ENCODE measurements around the gene INTS1.

The INTS1 gene

DNA sequence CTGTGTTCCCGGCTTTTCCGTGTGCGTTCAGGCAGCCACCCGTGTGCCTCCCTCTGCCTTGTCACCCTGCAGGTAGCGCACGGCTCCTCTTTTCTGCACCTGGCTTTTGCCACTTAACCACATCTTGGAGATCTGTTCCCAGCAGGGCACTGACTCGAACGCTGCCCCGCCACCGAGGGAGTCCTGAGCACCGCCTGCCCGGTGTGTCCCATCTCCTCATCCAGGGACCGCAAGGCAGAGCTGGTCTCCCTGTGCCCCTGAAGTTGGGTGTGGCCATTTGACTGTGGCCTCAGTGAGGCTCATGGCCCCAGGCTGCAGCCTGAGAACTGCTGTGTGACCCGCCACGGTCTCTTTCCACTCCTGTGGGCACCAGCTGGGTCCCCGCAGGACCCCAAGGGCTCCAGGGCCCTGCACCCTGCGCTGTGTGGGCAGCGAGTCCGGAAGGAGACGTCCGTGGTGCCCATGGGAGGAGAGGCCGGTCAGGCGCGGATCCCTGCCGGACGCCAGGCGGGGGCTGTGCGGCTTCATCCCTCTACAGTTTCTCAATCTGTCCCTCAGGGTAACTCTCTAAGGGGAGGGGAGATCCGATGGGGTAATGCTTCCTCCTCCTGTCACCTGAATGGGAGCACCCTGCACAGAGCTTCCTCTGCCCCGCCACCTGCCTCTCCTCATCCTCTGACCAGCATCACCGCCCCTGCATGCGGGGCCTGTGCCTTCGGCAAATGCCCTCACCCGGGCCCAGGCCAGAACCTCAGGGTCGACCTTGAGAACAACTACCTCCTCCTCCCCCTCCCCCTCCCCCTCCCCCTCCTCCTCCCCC is 1.8 kb upstream of the INTS1 start:
- no peak for DNase-seq

DNA sequence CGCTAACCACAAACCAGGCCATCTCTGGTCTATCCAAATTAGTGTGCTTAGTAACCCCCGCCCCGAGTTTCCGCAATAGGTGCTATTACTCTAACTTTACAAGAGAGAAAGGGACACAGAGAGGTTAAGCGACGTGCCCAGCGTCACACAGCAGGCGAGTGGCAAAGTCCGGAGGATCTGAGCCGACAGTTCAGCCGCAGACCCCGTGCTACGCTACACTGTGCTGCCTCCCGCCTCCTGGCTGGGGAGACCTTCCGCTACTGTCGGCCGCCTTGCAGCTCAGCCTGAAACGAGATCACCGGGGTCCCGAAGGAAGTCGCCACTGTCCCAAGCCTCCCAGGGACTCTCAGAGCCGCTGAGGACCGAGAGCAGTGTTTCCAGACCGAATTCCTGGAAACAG is 799 bp downstream of the INTS1 start:
- no peak for DNase-seq

DNA sequence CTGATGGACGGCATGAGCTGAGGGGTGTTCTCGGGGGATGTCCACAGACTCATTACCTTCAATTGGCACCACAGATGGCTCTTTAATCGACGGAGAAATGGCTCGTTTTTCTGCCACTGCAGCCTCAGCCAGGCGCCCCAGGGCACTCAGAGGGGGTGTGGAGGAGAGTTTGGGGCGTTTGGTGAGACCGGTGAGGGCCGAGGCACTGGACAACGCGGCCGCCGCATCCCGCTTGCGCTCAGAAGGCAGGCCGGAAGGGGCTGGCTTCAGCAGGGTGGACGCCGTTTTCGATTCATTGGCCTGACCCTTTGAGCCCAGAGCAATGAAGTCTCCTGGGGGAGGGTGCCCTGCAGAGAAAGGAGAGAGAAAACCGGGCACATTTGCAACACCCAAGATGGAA is 1.3 kb downstream of the INTS1 start:
- DNase-seq: no peak

DNA sequence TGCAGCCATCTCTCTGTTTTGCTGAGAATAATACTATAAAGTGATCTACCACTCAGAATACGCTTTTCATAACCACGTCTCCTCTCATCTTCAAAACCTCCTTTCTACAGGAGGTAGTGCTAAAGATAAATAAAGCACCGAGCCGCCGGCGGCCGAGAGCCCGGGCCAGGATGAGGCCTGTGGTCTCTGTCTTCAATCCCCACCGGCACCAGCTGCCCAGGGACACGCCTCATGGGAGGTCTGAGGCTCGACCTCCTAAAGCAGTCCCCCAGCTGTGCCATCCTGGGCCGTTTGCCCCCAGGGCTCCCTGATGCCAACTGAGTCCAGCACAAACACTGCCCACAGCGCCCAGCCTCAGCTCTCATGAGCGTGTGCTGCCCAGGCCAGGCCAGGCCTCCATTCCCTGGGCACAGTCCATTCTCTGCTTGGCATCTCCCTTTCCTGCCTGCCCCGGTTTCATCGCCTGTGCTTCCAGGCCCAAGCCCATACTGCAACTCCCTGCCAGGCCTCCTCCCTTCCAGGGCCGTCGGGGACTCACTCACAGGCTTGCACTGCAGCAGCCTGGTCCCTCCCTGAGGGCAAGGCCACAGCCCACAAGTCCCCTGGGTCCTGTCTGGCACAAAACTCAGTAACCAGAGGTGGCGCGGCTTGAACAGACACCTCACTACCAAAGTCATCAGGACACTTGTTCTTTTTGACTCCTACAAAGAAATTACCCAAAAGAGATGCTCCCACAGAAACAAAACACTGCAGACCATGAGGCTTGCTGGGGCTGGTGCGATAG is 2.5 kb downstream of the INTS1 start:
- DNase-seq: no peak

DNA sequence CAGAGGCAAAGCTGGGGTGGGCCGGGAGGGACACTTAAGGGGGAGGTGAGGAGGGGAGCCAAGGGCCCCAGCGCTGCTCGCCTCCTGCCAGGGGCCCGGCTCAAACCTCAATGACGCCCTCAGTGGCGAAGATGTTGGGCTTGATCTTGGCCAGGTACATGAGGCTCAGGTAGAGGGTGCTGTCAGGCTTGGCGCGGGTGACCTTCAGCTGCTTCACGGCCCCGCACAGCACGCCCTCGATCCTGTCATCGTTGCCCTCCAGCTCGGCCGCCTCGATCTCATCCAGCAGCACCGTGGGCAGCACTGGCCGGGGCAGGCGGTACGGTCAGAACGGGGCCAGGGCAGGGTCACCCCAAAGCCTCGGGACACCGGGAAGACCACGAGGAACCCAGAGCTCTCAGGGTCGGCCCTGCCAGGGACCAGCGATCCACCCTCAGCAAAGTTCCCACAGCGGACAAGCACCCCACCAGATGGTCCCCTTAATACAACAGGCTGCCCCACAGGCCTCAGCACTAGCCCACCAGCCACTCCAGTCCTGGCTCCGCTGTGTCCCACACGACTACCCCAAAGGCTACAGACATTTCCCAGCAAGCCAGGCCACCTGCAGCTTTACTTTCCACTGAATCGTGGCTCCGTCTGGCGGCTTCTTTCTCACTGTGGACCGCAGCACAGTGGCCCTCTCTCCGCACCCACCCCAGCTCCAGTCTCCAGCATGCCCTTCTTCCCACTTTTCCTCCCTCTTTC is 4.0 kb downstream of the INTS1 start:
- DNase-seq: no peak

DNA sequence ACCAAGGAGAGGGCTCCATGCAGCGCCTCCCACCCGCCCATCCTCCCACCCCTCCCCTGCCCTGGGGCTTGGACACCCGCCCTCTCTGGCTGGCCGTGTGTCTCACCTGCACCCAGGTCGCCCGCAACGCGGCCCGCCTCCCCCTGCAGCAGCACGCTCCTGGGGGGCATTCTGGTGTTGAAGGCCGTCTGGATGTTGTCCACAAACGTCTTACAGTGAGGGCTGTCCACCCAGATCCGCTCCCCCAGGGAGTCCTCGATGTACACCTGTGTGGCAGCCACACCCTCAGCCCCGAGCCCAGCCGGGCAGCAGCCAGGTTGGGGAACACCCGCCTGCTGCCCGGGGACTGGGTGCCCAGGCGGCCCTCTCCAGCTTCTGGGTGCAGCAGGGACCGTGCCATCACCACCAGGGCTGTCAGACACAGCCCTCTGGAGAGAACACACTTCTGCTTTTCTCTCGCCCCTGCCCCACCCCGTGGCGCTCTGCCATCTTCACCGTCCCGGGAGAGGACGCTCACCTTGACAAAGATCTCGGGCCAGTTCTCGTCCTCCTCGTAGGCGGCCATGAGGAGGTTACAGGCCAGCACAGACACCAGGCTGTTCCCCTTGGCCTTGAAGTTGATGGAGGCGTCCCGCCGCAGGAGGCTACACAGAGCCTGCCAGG is 4.7 kb downstream of the INTS1 start:
- DNase-seq: no peak

DNA sequence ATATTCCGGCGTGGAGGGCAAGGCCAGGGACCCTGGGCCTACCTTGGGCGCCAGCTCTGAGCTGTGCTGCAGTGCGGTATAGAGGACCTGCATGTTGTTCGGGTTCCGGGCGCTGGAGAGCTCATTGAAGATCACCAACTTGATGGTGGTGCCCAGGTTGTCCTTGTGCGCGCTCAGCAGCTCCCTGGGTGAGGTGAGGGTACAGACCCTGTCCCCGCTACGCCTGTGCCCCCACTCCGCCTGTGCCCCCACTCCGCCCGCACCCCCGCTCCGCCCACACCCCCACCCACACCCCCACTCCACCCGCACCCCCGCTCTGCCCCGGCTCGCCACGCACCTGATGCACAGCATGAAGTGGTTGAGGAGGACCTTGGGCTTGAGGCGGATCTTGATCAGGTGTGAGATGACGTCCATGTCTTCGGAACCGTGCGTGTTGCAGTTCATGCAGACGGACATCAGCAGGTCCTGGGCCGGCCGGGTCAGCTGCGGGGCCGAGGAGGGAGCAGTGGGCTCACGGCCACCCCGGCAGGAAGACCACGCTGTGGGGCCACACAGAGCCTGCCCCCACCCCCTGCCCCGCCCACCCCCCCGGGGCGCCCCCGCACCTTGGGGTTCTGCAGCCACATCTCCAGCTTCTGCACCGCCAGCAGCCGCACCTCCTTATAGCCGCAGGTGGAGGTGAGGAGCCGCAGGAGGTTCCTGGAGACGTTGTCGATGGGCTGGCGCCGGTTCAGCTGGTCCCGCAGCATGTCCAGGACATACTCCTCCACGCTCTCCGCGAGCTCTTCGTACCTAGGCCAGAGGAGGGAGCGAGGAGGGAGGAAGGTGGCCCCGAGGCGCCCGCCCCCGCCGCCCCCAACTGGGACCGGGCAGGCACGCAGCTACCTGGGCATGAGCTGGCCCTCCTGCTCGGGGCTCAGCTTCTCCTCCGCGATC is 5.6 kb downstream of the INTS1 start:
- no peak for DNase-seq

DNA sequence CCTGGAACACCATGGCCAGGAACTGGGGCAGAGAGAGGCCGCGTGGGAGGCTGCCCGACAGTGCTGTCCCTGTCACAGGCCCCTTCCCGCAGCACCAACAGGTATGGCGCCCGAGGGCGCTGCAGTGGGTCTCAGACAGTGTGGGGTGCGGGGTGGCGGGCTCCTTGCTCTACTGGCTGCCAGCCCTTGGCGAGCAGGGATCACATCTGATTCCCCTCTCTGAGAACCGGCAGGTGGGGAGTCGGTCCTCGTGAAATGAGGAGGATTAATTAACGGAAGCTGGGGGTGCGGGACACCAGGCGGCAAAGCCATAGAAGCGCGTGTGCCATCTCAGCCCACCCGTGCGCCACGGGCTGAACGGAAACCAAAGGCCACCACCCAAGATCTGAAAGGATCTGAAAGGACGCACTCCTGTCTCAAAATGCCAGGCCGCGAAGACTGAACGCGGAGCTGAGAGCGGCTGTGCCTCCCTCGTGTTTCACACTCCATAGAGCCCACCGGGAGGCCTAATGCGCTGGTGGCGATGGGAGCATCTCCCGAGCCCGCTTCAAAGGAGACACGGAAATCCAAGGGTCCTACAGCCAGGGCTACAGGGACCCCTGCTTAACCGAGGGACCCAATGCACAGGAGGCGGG is 6.8 kb downstream of the INTS1 start:
- no peak for DNase-seq

DNA sequence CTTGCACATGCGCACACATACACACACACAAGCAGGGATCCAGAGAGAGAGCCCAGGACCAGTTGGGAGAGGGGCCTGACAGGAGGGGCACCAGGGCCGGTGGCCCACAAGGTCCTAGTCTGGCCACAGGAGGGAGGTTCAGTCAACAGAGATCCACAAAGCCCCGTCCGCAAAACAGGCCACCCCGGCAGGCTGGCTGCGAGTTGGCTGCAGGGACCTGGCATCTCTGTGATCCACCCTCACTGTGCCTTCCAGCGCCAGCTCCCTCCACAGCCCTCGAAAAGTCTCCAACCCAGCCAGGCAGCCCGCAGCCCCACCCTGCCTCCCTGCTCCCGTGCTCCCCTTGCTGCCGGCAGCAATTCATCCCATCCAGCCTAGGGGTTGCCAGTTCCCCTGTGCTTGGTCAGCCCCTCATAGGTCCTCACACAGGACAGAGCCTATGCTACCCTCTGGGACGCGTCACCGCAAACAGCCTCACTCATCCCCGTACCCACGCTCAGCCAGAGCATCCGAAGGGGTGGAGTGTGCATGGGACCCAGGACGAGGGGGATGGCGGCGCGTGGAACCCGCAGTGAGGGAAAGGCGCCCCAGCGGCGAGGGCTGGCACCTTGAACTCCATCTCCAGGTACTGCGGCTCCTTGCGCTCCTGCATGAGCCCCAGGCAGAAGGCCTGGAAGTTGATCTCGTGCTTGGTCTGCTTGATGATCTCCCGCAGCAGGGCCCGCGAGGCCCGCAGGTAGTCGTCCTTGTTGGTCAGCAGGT is 7.5 kb downstream of the INTS1 start:
- DNase-seq: no peak

DNA sequence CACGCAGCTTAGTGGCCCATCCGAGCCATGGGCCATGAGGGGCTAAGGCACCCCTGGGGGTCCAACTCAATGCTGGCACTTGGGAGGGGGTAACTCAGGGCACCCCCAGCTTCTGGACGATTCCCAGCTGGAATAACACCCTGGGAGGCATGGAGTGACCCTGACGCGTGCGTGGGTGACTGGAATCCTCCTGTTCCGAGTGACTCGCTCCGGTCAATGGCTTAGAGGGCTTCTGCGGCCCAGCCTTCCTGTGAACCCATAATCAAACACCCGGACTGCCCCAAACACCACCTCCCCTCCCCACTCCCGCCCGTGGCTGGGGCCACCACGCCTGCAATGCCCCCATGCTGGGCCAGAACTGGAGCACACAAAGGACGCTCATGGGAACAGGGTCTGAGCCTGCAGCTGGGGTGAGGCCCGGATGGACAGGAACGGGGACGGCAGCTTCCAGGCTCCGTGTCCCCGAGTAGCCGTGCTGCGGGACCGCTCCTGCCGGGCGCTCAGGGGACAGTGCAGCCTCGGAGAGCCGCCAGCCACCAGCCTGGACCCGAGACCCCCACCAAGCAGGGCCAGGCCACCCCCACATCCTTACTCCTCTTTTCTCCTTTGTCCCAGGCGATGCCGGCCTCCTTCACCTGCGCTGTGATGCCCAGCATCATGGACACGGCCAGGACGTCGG is 8.5 kb downstream of the INTS1 start:
- DNase-seq: no peak

DNA sequence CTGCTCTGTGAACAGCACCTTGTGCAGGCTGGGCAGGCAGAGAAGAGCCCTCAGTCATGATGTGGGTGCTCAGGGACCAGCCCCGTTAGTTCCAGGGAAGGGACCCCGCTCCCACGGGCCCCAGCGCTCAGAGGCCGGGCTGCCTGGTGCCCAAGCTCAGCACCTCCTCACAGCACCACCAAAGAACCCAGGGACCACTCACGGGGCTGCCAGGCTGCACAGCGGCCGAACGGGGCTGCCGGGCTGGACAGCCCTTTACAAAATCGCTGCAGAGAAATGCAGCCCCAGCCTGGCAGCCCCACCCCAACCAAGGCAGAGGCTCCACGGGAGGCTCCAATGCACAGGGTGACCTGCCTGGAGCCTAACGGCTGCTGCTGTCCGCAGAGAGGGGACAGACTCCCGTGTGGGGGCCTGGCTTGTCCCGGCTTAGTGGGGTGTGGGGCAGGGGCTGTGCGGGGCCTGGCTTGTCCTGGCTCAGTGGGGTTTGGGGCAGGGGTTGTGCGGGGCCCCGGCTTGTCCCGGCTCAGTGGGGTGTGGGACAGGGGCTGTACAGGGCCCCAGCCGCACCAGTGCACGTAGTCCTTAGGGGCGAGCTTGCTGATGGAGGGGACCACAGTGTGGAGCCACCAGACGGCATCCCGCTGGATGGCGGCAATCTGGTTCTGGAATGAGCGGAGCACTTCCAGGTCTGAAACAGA is 9.2 kb downstream of the INTS1 start:
- DNase-seq: no peak

DNA sequence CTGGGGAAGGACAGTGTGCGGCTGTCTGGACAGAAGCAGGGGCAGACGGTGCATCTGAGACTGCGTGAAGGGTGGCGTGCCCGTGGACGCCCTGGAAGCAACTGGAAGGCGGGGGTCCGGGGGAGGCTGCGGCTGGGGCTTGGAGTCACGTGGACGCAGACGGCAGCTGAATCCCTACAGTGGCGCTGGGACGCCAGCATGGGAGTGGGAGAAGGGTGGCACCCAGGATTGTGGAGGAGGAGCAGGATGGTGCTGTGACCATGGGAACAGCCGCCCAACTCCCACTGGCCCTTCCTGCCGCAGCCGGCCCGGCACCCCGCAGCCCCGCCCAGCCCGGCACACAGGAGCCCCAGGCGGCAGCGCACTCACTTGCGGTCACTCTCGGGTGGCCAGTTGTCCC is 9.7 kb downstream of the INTS1 start:
- DNase-seq: no peak

DNA sequence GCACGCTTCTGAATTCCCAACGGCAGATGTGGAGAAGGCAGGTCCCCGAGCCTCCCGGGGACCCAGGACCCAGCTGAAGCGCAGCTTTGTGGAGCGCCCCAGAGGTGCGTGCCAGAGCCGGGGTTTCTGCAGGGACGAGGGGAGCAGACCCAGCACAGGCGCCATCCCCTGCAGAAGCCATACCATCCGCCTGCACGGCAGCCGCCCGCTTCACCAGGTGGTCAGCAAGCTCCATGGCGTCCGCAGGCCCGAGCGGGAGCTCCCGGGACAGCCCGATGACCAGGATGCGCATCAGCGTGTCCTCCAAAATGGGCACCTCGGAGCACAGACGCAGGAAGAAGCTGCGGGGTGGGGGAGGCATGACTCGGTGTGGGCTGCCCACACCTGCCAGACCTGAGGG is 10.6 kb downstream of the INTS1 start:
- no peak for DNase-seq

DNA sequence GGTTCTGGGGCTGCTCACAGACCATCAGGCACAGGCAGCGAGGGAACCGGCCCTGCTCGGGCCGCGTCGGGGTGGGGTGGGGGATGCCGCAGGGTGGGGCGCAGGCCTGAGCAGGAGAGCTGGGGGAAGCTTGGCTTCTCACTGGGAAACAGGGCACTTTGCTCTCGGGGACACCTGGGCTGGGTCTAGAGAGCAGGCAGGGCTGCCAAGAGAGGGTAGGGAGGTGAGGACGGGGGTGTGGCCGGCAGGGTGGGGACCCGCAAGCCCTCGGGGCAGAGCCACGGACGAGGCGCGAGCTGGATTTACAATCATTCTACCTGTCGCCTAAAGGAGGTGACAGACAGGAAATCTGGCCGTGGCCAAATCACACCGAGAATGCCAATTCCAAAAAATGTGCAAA is 11.1 kb downstream of the INTS1 start:
- no peak for DNase-seq

DNA sequence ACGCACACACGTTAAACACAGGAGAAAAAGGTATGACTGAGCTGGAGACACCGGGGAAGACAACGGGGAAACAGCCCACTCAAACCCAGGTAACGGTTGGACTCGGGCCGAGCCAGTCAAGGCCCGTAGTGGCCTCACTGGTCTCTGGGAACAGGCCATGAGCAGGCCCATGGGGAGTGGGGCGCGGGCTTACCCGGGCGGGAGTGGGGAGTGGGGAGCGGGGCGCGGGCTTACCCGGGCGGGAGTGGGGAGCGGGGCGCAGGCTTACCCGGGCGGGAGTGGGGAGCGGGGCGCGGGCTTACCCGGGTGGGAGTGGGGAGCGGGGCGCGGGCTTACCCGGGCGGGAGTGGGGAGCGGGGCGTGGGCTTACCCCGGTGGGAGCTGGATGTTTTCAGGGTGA is 11.5 kb downstream of the INTS1 start:
- no peak for DNase-seq

DNA sequence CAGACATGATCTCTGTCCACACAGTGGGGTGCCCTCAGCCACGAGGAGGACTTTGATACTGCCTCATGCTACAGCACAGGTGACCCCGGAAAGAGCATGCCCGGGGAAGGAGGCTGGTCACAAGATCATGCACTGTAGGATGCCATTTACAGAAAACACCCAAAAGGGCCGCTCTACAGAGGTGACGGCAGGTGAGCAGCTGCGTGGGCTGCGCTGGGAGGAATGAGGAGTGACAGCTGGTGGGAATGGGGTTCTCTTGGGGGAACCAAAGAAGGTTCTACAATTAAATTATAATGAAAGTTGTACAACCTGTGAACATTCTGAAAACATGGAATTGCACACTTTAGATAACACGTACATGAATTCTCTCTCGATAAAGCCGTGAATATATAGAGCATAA is 12.0 kb downstream of the INTS1 start:
- DNase-seq: no peak

DNA sequence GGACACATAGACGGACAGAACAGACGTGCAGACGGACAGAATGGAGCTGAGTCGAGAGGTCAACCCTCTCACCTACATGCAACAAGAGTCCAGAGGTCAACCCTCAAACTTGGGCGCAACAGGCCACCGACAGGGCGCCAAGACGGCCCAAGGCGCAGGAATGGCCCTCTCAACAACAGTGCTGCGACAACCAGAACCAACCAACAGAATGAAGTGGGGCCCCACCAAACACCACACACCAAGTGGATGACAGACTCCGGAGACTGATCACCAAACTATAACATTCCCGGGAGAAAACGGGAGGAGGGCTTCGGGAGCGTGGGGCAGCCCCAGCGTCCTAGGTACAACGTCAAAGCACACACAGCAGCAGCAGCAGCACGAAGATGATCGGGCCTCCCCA is 13.4 kb downstream of the INTS1 start:
- no peak for DNase-seq

DNA sequence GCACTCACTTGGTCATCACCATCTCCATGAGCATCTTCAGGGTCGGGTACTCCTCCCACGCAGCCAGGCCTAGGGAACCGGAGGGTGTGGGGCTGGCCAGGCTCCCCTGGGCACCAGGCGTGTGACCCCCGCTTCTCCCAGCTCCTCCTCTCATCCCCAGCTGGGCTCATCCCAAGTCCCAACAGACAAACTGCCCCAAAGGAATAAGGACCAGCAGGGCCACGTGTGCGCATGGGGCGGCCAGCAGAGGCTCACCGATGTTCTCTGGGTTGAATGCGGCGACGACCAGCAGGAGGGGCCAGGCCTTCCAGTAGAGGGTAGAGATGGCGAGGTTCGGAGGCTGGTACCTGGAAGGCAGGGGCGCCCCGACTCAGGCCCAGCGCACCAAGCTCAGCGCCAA is 14.9 kb downstream of the INTS1 start:
- DNase-seq: no peak

DNA sequence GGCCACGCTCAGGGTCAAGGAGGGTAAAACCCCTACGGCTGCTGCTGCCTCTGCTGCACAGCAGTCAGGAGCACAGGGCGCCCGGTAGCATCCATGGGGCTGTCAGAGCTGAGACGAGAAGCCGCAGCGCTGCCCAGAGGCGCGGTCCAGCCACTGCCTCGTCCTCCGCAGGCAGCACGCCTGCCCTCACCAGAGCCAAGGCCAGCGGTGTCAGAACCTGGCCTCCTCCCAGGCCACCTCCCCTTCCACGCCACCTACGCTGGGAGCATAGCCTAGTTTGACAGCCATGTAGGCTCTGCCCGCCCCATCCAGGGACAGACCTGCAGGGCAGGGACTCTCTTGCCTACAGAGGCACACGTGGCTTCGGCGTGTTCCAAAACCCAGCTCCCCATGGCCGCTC is 16.2 kb downstream of the INTS1 start:
- no peak for DNase-seq

DNA sequence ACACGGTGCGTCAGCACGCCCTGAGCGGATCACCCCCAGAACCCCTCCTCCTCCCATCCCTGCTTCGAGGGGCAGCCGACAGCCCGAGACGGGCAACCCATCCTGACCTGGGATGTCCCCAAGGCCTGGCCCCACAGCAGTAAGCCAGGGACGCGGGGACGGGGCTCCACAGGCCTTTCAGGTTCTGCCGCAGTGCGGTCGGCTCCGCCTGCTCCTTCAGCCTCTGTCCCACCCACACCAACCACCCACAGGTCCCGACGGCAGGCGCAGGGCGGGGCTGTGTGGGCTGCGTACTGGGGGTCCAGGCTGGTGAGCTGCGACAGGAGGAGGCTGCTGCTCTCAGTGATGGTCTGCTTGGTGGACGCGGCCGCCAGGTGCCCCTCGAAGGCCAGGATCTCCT is 16.7 kb downstream of the INTS1 start:
- no peak for DNase-seq
